ENCODE results near the gene STIM1.

STIM1 gene

DNA sequence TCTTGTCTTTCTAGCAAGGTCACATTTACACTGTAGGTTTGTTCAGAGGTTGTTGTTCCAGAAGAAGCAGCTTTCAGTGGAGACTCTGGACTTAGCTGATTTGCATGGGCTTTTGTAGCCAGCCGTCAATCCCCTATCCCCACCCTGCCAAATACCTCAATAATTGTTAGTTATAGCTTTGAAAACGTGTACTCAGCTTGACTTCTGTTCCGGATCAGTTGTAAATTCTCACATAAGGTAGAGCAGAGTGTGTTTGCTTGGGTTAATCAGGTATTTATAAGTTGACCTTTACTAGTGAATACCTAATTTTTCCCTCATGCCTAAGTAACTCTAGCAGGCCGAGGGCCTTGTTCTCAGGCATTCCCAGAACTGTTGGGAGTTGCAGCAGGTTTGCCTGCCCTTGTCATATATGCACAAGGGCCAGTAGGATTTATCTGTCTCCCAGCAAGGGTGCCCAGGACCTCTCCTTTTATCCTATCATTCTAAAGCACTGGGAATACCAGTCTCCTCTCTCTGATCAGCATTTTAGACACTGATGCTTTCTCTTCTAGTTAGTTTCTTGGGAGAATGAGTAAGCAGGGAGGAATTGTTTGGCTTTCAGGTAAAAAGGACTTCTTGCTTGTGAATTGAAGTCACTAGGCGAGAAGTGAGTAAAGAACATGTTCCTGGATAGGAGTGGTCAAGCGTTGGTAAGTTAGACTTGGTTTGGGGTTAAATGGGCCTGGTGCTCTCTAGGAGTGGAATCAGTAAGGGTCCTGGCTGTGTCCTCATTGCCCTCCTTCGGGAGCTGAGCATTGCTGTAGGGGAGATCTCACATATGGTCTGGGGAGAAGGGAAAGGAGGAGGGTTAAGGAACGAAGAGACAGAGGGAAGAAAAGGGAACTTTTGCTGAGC lies 22.1 kb downstream of the STIM1 start:
- no peak for TF ChIP-seq CTCF (IDR thresholded peaks at IDR 0.05)
- no peak for DNase-seq (ENCODE audit: low spot score)
- Histone ChIP-seq H3K4me3 (no peak overlapping the region), H3K27ac (no peak overlapping the region)

GRCh38 chr11:3878258-3878584 lies 22.8 kb downstream of the STIM1 start:
- TF ChIP-seq CTCF (IDR thresholded peaks at IDR 0.05): no peak
- H3K4me3 ChIP-seq: no peak overlapping the region
- DNase-seq (ENCODE audit: low spot score): no peak
- H3K27ac ChIP-seq: no peak overlapping the region

DNA sequence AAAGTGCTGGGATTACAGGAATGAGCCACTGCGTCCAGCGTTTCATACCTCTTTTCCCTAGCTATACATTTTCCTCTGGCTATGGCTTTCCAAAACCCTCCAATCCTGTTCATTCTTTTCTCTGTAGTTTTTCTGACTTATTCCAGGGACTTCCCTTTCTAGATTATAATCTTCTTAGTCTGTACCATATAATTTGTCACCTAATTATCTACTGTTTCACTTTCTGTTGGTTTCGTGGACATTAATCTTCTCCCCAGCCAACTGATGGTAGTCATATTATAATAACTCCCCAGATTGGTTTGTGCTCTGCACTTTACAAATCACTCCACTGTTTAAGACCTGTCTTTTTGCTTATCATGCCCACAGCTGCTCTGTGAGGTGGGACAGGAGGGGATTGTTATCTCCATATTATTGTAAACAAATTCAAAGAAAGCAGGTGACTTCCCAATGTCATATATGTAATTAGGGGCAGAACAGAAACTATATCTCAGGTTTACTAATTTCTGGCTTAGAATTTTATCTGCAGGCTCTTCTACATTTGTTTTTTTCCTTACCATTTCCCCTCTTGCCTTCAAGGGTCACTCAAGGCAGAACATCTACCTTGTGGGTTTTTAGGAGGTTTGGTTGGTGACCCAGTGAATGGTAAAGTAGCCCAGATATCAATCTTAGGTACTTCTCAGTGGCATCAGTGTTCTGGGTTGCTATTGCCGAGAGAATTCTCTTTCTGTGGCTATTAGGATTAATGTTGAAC lies 23.9 kb downstream of the STIM1 start:
- Histone ChIP-seq H3K4me3 (no peak overlapping the region), H3K27ac (peak overlapping the region in 1 of 2 donors; percentile 53)
- DNase-seq (ENCODE audit: low spot score): no peak
- TF ChIP-seq CTCF (IDR thresholded peaks at IDR 0.05): no peak

- Histone ChIP-seq H3K4me3 (no peak overlapping the region), H3K27ac (peak overlapping the region; percentile 48 to 53)
- no peak for TF ChIP-seq CTCF (IDR thresholded peaks at IDR 0.05)
- DNase-seq (ENCODE audit: low spot score): no peak
Observed at GRCh38 chr11:3879967-3880542, 24.6 kb downstream of the STIM1 start.

DNA sequence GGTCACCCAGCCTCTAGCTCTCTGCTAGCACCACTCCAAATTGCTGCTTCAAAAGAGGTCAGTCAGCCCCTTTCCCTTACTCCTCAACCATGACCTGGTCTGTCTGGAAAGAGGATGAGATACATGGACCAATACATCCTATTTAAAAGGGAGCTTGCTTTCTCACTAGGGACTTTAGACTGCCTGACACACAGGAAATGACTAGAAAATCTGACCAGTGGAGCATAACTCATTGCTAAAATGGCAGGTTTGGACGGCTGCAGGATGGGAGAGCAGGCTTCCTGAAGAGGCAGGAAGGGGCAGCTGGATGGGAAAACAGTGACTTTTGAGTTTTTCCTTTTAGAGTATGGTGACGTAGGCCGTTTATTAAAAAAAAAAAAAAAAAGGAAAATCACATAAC lies 25.3 kb downstream of the STIM1 start:
- TF ChIP-seq CTCF (IDR thresholded peaks at IDR 0.05): no peak
- H3K27ac ChIP-seq: peak overlapping the region; percentile 48 to 53
- no peak for DNase-seq (ENCODE audit: low spot score)
- H3K4me3 ChIP-seq: no peak overlapping the region

DNA sequence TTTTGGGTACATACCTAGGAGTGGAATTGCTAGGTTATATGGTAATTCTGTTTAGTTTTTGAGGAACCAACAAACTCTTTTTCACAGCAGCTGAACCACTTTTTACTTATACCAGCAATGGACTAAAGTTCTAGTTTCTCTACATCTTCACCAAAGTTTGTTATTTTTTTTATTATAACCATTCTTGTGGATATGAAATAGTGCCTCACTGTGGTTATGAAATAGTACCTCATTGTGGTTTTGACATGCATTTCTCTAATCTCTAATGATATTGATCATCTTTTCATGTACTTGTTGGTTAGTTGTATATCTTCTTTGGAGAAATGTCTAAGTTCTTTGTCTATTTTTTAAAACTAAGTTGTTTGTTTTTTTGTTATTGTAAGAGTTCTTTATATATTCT lies 27.2 kb downstream of the STIM1 start:
- no peak overlapping the region for H3K4me3 ChIP-seq
- no peak overlapping the region for H3K27ac ChIP-seq
- DNase-seq (ENCODE audit: low spot score): no peak
- TF ChIP-seq CTCF (IDR thresholded peaks at IDR 0.05): no peak

All from coronary artery (tissue), 2 donors.